ENCODE measurements around the gene SLC25A48.
"Not testable (repeated sequence)": the region's sequence is repeated elsewhere in the genome, so short reads cannot be mapped to it uniquely, and the experiment has no call there.

SLC25A48 gene

DNA sequence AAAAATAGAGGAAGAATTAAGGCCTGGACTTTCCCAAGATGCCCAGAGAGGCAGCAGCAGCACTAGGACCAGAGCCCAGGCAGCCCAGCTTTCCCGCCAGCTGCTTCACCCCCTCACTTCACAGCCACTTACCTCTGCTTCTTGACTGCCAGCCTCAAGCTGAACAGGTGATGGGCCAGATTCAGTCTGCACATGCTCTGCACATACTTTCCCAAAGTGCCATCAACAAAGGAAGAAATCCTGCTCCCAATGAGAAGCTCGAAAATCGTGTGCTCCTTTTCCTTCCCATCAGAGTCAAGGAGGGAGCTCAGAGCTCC lies 4.1 kb upstream of the SLC25A48 start:
- Histone ChIP-seq H3K27me3 (ENCODE audit: insufficient read depth, low read length) (peaks cover 75% of the 10 kb centered on the region), H3K4me1 (ENCODE audit: control insufficient read depth, insufficient read depth, low read length, unreplicated experiment) (no peaks in the 10 kb centered on the region), H3K4me3 (ENCODE audit: low read depth, low read length) (no peak overlapping the region), H2AFZ (ENCODE audit: low read length, unreplicated experiment) (no peak overlapping the region), H3K36me3 (ENCODE audit: insufficient read depth, low read length) (no peaks in the 10 kb centered on the region), H3K27ac (ENCODE audit: low read depth, low read length) (no peak overlapping the region), H3K79me2 (ENCODE audit: control insufficient read depth, insufficient read depth, low read length, unreplicated experiment) (no peaks in the 10 kb centered on the region)

DNA sequence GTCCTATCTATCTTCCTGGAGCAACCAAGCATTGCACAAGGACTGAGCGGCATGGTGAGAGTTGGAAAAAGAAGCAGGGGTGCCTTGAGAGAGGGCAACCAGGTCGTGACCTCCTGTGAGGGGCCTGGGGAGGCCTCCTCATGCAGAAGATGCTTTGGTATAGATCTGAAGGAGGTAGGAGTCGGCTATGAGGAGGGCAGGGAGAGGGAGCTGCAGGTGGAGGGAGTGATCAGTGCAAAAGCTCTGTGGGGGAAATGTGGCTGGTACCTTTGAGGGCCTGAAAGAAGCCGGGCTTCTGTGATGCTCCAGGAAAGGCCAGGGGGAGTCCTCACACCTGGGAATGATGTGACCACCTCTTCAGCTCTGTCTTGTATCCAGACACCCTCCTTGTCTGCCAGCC lies 3.6 kb upstream of the SLC25A48 start:
- Histone ChIP-seq H3K4me1 (ENCODE audit: control insufficient read depth, insufficient read depth, low read length, unreplicated experiment) (no peaks in the 10 kb centered on the region), H3K4me3 (ENCODE audit: low read depth, low read length) (no peak overlapping the region), H3K79me2 (ENCODE audit: control insufficient read depth, insufficient read depth, low read length, unreplicated experiment) (no peaks in the 10 kb centered on the region), H3K36me3 (ENCODE audit: insufficient read depth, low read length) (no peaks in the 10 kb centered on the region), H3K27ac (ENCODE audit: low read depth, low read length) (no peak overlapping the region), H2AFZ (ENCODE audit: low read length, unreplicated experiment) (no peak overlapping the region), H3K27me3 (ENCODE audit: insufficient read depth, low read length) (peaks cover 80% of the 10 kb centered on the region)

DNA sequence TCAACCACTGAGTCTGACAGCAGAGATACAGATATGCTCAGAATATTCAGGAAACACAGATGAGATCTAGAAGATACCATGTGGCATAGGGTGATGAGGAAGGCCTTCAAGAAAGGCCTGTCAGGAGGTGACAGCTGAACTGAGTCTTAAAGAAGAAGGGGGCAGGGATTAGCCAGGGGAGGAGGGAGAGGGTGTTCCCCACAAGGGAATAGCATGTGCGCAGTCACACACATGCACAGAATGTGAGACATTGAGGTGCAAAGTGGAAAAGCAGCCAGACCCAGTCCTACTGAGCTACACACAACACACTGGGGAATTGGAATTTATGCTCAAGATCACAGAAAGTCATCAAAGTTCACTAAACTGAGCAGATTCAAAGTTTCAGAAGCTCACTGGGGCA lies 3.0 kb upstream of the SLC25A48 start:
- no peaks in the 10 kb centered on the region for H3K36me3 ChIP-seq (ENCODE audit: insufficient read depth, low read length)
- H3K4me3 ChIP-seq (ENCODE audit: low read depth, low read length) = no peak overlapping the region
- peaks cover 83% of the 10 kb centered on the region for H3K27me3 ChIP-seq (ENCODE audit: insufficient read depth, low read length)
- no peaks in the 10 kb centered on the region for H3K79me2 ChIP-seq (ENCODE audit: control insufficient read depth, insufficient read depth, low read length, unreplicated experiment)
- no peaks in the 10 kb centered on the region for H3K4me1 ChIP-seq (ENCODE audit: control insufficient read depth, insufficient read depth, low read length, unreplicated experiment)
- H3K27ac ChIP-seq (ENCODE audit: low read depth, low read length) = no peak overlapping the region
- no peak overlapping the region for H2AFZ ChIP-seq (ENCODE audit: low read length, unreplicated experiment)

DNA sequence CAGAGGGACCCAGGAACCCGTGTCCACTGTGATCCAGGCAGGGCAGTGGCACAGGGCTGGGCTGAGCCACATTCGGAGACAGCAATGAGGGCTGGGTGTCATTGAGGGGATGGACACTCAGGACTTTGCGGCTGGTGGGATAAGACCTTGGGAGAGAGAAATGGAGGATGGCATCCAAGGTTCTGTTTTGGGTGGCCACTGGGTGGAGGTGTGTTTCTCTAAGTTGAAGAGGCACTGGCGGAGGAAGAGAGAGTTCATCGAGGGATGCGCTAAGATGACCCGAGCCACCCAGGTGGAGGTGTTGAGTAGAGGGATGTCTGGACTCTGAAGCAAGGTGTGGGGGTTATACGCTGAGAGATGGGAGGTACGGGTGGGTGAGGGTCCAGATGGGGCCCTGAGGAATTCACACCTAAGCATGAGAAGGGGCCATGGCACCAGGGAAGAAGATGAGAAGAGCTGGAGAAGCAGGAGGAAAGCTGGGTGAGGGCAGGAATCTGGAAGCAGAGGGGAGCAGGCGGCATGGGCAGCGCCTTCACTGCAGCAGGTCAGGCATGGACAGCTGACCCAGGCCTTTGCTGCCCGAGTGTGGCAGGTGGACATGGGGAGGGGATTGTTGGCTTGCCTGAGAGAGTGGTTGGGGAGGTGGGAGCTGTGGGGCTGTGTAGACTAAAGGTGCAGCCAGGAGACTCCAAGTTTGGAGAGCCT lies 2.5 kb upstream of the SLC25A48 start:
- H2AFZ ChIP-seq (ENCODE audit: low read length, unreplicated experiment) = no peak overlapping the region
- H3K79me2 ChIP-seq (ENCODE audit: control insufficient read depth, insufficient read depth, low read length, unreplicated experiment) = no peaks in the 10 kb centered on the region
- H3K4me1 ChIP-seq (ENCODE audit: control insufficient read depth, insufficient read depth, low read length, unreplicated experiment) = no peaks in the 10 kb centered on the region
- no peak overlapping the region for H3K27ac ChIP-seq (ENCODE audit: low read depth, low read length)
- no peak overlapping the region for H3K4me3 ChIP-seq (ENCODE audit: low read depth, low read length)
- H3K27me3 ChIP-seq (ENCODE audit: insufficient read depth, low read length) = peaks cover 83% of the 10 kb centered on the region
- H3K36me3 ChIP-seq (ENCODE audit: insufficient read depth, low read length) = no peaks in the 10 kb centered on the region

DNA sequence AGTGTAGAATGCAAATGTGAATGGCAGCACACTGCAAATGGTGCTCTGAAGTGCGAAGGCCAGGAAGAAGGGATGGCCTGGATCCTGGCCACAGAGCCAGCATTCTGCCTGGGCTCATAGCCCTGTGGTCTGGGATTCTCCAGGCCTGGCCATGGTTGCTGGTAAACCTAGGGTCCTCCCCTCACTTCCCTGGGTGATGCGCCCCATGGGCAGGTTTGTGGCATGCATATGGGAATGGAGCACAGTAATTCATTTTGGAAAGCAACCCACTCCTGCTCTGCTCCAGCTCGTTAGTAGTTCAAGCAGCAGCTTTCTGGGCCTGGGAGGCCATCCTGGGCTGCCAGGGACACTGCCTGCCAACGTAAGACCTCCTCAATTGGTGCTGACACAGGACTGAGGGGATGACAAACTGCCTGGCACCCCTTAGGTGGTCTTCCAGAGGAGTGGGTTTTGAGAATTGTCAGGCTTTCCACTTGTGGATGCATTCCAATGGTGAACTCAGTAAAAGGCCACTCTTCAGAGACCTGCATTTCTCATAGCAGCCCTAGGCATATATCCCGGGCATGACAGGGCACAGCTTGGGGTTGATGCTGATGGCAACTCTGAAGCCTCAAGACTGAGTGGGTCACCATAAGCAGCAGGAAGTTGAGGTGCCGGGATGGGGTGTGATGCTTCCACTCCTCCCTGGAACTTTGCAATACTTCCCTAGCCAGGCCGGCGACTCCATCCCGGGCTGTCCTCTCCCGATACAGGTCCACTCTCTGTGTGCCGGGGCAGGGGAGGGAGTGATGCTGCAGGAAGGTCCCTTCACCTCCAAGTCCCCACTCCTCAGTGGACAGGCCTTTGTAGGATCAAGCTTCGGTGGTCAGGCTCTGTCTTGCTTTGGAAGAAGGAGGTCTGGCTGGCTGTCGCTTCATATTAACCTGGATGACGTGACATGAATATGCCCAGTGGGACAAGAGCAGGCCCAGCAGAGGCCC lies 1.2 kb upstream of the SLC25A48 start:
- Histone ChIP-seq H3K79me2 (ENCODE audit: control insufficient read depth, insufficient read depth, low read length, unreplicated experiment) (no peaks in the 10 kb centered on the region), H3K27ac (ENCODE audit: low read depth, low read length) (no peak overlapping the region), H3K4me3 (ENCODE audit: low read depth, low read length) (no peak overlapping the region), H3K36me3 (ENCODE audit: insufficient read depth, low read length) (no peaks in the 10 kb centered on the region), H3K27me3 (ENCODE audit: insufficient read depth, low read length) (peaks cover 85% of the 10 kb centered on the region), H2AFZ (ENCODE audit: low read length, unreplicated experiment) (no peak overlapping the region), H3K4me1 (ENCODE audit: control insufficient read depth, insufficient read depth, low read length, unreplicated experiment) (no peaks in the 10 kb centered on the region)

DNA sequence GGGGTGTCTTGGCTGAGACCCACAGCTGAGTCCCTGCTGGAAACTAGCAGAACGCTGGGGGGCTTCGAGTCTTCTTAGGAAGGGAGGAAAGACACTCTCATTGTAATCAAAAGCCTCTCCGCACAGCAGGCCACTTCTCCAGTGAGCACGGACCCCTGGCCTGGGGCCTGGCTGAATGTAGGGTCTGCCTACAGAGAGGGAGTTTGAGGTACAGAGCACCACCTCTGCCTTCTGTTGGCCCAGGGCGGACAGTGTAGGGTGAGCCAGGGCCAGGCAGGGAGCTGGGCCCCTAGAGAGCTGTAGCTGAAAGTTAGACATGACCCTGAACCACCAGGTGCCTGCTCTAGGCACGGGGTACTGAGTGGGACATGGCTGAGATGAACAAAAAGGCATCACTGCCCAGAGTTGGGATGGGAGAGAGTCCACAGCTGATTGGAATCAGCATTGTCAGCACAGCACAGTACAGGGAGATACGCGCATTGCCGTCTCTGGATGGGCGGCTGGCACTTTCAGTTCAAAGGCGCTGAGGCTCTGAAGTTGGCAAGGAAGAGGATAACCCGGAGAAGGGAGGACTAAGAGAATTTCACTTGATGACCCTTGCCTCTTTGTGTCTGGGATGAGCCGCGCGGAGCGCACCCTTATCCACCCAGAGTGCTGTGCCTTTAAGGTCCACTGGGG lies 363 bp upstream of the SLC25A48 start:
- H3K4me3 ChIP-seq (ENCODE audit: low read depth, low read length) = peak overlapping the region; percentile 50; the same call in 1 of the 2 replicates
- peaks cover 83% of the 10 kb centered on the region for H3K27me3 ChIP-seq (ENCODE audit: insufficient read depth, low read length)
- H3K4me1 ChIP-seq (ENCODE audit: control insufficient read depth, insufficient read depth, low read length, unreplicated experiment) = no peaks in the 10 kb centered on the region
- H2AFZ ChIP-seq (ENCODE audit: low read length, unreplicated experiment) = no peak overlapping the region
- H3K27ac ChIP-seq (ENCODE audit: low read depth, low read length) = no peak overlapping the region
- no peaks in the 10 kb centered on the region for H3K79me2 ChIP-seq (ENCODE audit: control insufficient read depth, insufficient read depth, low read length, unreplicated experiment)
- no peaks in the 10 kb centered on the region for H3K36me3 ChIP-seq (ENCODE audit: insufficient read depth, low read length)

DNA sequence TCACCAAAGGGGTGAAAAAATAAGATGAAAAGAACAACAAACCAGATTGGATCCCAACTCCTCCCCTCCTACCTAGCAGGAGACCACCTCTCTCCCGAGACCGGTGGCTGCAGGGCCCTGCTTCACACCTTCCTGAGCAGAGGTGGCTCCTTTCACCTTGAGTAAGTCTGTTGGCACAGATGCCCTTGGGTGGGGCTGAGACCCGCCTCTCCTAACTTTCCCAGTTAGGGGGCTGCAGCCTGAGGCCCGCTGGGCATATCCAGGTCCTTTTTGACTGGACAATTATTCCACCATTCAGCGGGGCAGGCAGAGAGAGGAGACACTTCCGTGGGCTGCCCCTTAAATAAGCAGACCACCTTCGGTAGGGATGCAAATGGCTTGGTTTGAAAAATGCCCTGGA lies 1.3 kb downstream of the SLC25A48 start:
- Histone ChIP-seq H3K4me1 (ENCODE audit: control insufficient read depth, insufficient read depth, low read length, unreplicated experiment) (no peaks in the 10 kb centered on the region), H2AFZ (ENCODE audit: low read length, unreplicated experiment) (no peak overlapping the region), H3K4me3 (ENCODE audit: low read depth, low read length) (no peak overlapping the region), H3K27ac (ENCODE audit: low read depth, low read length) (no peak overlapping the region), H3K36me3 (ENCODE audit: insufficient read depth, low read length) (no peaks in the 10 kb centered on the region), H3K79me2 (ENCODE audit: control insufficient read depth, insufficient read depth, low read length, unreplicated experiment) (no peaks in the 10 kb centered on the region), H3K27me3 (ENCODE audit: insufficient read depth, low read length) (peaks cover 86% of the 10 kb centered on the region)

DNA sequence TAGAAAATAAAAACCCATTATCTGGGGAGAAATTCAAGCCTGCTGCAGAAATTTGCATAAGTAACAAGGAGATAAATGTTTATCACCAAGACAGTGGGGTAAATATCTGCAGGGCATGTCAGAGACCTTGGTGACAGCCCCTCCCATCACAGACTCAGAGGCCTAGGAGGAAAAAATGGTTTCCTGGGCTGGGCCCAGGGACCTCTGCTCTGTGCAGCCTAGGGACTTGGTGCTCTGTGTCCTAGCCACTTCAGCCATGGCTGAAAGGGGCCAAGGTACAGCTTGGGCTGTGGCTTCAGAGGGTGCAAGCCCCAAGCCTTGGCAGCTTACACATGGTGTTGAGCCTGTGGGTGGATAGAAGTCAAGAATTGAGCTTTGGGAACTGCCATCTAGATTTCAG lies 3.9 kb downstream of the SLC25A48 start:
- not testable (repeated sequence) for H3K79me2 ChIP-seq (ENCODE audit: control insufficient read depth, insufficient read depth, low read length, unreplicated experiment); H3K36me3 ChIP-seq (ENCODE audit: insufficient read depth, low read length); H3K27ac ChIP-seq (ENCODE audit: low read depth, low read length); H2AFZ ChIP-seq (ENCODE audit: low read length, unreplicated experiment); H3K4me1 ChIP-seq (ENCODE audit: control insufficient read depth, insufficient read depth, low read length, unreplicated experiment); H3K4me3 ChIP-seq (ENCODE audit: low read depth, low read length)
- peaks cover 90% of the 10 kb centered on the region for H3K27me3 ChIP-seq (ENCODE audit: insufficient read depth, low read length)

DNA sequence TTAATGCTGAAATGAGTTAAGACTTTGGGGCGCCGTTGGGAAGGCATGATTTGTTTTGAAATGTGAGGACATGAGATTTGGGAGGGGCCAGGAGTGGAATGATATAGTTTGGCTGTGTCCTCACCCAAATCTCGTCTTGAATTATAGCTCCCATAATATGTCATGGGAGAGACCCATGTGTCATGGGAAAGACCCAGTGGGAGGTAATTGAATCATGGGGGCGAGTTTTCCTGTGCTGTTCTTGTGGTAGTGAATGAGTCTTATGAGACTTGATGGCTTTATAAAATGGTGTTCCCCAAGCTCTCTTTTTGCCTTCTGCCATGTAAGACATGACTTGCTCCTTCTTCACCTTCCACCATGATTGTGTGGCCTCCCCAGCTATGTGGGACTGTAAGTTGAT lies 5.1 kb downstream of the SLC25A48 start:
- H2AFZ ChIP-seq (ENCODE audit: low read length, unreplicated experiment) = no peak overlapping the region

DNA sequence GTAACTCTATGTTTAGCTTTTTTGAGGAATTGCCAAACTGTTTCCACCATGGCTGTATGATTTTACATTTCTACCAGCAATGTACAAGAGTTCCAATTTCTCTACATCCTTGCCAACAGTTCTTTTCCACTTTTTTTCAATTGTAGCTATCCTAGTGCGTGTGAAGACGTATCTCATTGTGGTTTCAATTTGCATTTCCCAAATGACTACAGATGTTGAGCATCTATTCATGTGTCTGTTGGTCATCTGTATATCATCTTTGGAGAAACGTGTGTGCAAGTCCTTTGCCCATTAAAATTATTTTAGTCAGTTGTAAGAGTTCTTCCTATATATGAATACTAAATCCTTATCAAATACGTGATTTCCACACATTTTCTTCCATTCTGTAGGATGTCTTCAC lies 6.5 kb downstream of the SLC25A48 start:
- Histone ChIP-seq H3K27me3 (ENCODE audit: insufficient read depth, low read length) (peaks cover 84% of the 10 kb centered on the region), H3K36me3 (ENCODE audit: insufficient read depth, low read length) (no peaks in the 10 kb centered on the region), H3K27ac (ENCODE audit: low read depth, low read length) (no peak overlapping the region), H3K4me1 (ENCODE audit: control insufficient read depth, insufficient read depth, low read length, unreplicated experiment) (no peaks in the 10 kb centered on the region), H3K79me2 (ENCODE audit: control insufficient read depth, insufficient read depth, low read length, unreplicated experiment) (no peaks in the 10 kb centered on the region), H3K4me3 (ENCODE audit: low read depth, low read length) (no peak overlapping the region), H2AFZ (ENCODE audit: low read length, unreplicated experiment) (no peak overlapping the region)

More for the DNA sequence above, 5.1 kb downstream of the SLC25A48 start:
- Histone ChIP-seq H3K36me3 (ENCODE audit: insufficient read depth, low read length) (no peaks in the 10 kb centered on the region), H3K27ac (ENCODE audit: low read depth, low read length) (no peak overlapping the region), H3K79me2 (ENCODE audit: control insufficient read depth, insufficient read depth, low read length, unreplicated experiment) (no peaks in the 10 kb centered on the region), H3K4me1 (ENCODE audit: control insufficient read depth, insufficient read depth, low read length, unreplicated experiment) (no peaks in the 10 kb centered on the region), H3K4me3 (ENCODE audit: low read depth, low read length) (no peak overlapping the region), H3K27me3 (ENCODE audit: insufficient read depth, low read length) (peaks cover 84% of the 10 kb centered on the region)

Data from ACC112 (cell line).